GM23338 (cell line): ENCODE results near the gene FLT3. TPM values are rescaled to one million over a fixed set of nuclear protein-coding genes. Genes with fewer than 3 reads are reported as not detected.

Experiments used
- ATAC-seq: fragments of 200-7000 bp; cut with Tn5 transposase; 3 replicates; pipeline ENCODE4 v1.9.1; 2020
- DNase-seq: peaks from one replicate; pipeline ENCODE4 v3.0.0-alpha.2; 2015; ENCODE audit warnings: low spot score
- H2AFZ ChIP-seq: fragments of 200-600 bp; sonication (generic); 2 replicates; pipeline ENCODE4 v1.8.0; 2016; ENCODE audit warnings: antibody characterized with exemption, mild to moderate bottlenecking, moderate library complexity
- H3F3A ChIP-seq: fragments of 200-600 bp; sonication (generic); replicated peaks from 2 replicates; pipeline ENCODE4 v1.8.0; 2017; ENCODE audit warnings: antibody characterized with exemption, mixed run types, low read depth
- H3K27ac ChIP-seq: fragments of 200-600 bp; sonication (generic); 2 replicates; pipeline ENCODE4 v1.6.1; 2016; ENCODE audit warnings: low read depth
- H3K27me3 ChIP-seq: fragments of 200-600 bp; sonication (generic); 2 replicates; pipeline ENCODE4 v1.8.0; 2016; ENCODE audit warnings: mild to moderate bottlenecking, mixed run types, moderate library complexity; ENCODE audit not compliant: insufficient read depth
- H3K36me3 ChIP-seq: fragments of 200-600 bp; sonication (generic); 2 replicates; pipeline ENCODE4 v1.8.0; 2016; ENCODE audit warnings: mild to moderate bottlenecking; ENCODE audit not compliant: insufficient read depth
- H3K4me1 ChIP-seq: fragments of 200-600 bp; sonication (generic); 2 replicates; pipeline ENCODE4 v1.8.0; 2016; ENCODE audit warnings: mild to moderate bottlenecking, moderate library complexity; ENCODE audit not compliant: insufficient read depth
- H3K4me2 ChIP-seq: fragments of 200-600 bp; sonication (generic); 2 replicates; pipeline ENCODE4 v1.7.1; 2017; ENCODE audit warnings: mixed run types
- H3K4me3 ChIP-seq: fragments of 200-600 bp; sonication (generic); 2 replicates; pipeline ENCODE4 v1.6.1; 2016; ENCODE audit warnings: mixed run types
- H3K79me2 ChIP-seq: fragments of 200-600 bp; sonication (generic); replicated peaks from 2 replicates; pipeline ENCODE4 v1.8.0; 2017; ENCODE audit warnings: mild to moderate bottlenecking; ENCODE audit not compliant: insufficient read depth
- H3K9me2 ChIP-seq: fragments of 200-600 bp; sonication (generic); 2 replicates; pipeline ENCODE4 v1.8.0; 2017; ENCODE audit not compliant: insufficient read depth
- H4K20me1 ChIP-seq: fragments of 200-600 bp; sonication (generic); replicated peaks from 2 replicates; pipeline ENCODE4 v1.8.0; 2017; ENCODE audit warnings: mild to moderate bottlenecking; ENCODE audit not compliant: insufficient read depth
- H3K27ac Mint-ChIP-seq: 2 replicates; pipeline ENCODE4 v1.8.0; 2020; ENCODE audit warnings: inconsistent platforms, mild to moderate bottlenecking, moderate library complexity, mixed read lengths
- H3K27me3 Mint-ChIP-seq: 3 replicates; pipeline ENCODE4 v1.8.0; 2022; ENCODE audit warnings: low read depth, mild to moderate bottlenecking, moderate library complexity, mixed read lengths, inconsistent platforms; ENCODE audit not compliant: insufficient read depth, poor library complexity
- H3K36me3 Mint-ChIP-seq: 3 replicates; pipeline ENCODE4 v1.8.0; 2021; ENCODE audit warnings: low read depth, mild to moderate bottlenecking, inconsistent platforms, moderate library complexity, mixed read lengths
- H3K4me1 Mint-ChIP-seq: 3 replicates; pipeline ENCODE4 v1.8.0; 2020; ENCODE audit warnings: mild to moderate bottlenecking, inconsistent platforms, mixed read lengths
- H3K4me3 Mint-ChIP-seq: 3 replicates; pipeline ENCODE4 v1.8.0; 2021; ENCODE audit warnings: moderate library complexity, mild to moderate bottlenecking, inconsistent platforms, mixed read lengths
- H3K9me3 Mint-ChIP-seq: 3 replicates; pipeline ENCODE4 v1.8.0; 2020; ENCODE audit warnings: moderate library complexity, mild to moderate bottlenecking, inconsistent platforms, mixed read lengths
- EZH2 ChIP-seq: fragments of 200-600 bp; sonication (generic); IDR thresholded peaks from one replicate; pipeline ENCODE4 v1.8.0; 2017; ENCODE audit warnings: antibody characterized with exemption, mild to moderate bottlenecking, low read depth; ENCODE audit not compliant: unreplicated experiment
- EZH2phosphoT487 ChIP-seq: fragments of 200-600 bp; sonication (generic); IDR thresholded peaks from one replicate; pipeline ENCODE4 v1.8.1; 2018; ENCODE audit warnings: antibody characterized with exemption; ENCODE audit not compliant: unreplicated experiment
- JUNB ChIP-seq: IDR thresholded peaks from one replicate; pipeline ENCODE4 v1.6.1; 2016; ENCODE audit warnings: antibody characterized with exemption; ENCODE audit not compliant: unreplicated experiment
- NANOG ChIP-seq: IDR thresholded peaks from 2 replicates; pipeline ENCODE4 v1.6.1; 2016; ENCODE audit warnings: antibody characterized with exemption, borderline replicate concordance
- POLR2AphosphoS5 ChIP-seq: IDR thresholded peaks from 2 replicates; pipeline ENCODE4 v1.6.1; 2016; ENCODE audit warnings: antibody characterized with exemption, low read depth
- STAT1 ChIP-seq: IDR thresholded peaks from one replicate; pipeline ENCODE4 v1.6.1; 2016; ENCODE audit warnings: antibody characterized with exemption; ENCODE audit not compliant: unreplicated experiment
- ZNF331 ChIP-seq: fragments of 250-450 bp; sonication (Bioruptor Pico); IDR thresholded peaks from 2 replicates; pipeline ENCODE4 v1.5.0; 2020; ENCODE audit warnings: low read depth, mild to moderate bottlenecking, moderate library complexity
- ZNF462 ChIP-seq: fragments of 250-450 bp; sonication (Bioruptor Pico); IDR thresholded peaks from 2 replicates; pipeline ENCODE4 v1.5.0; 2020; ENCODE audit warnings: mild to moderate bottlenecking, moderate library complexity
- polyA plus RNA-seq: library from polyadenylated mRNA; unstranded; fragments of >200 nt; fragmentation: Nextera tagmentation; extraction: Ambion mirVana; gene quantifications from 2 replicates; pipeline ENCODE4 v1.2.1, GENCODE V29; 2016
- total RNA-seq: library from RNA; depleted of rRNA; stranded (reverse); fragments of >200 nt; shearing (Covaris generic); gene quantifications from 2 replicates; pipeline ENCODE4 v1.2.3, GENCODE V29; 2014
- TF ChIP-seq, protein P1 (sequence below): IDR thresholded peaks from 2 replicates; pipeline ENCODE4 v1.6.1; 2016; ENCODE audit warnings: antibody characterized with exemption

Gene FLT3
- total and polyA plus RNA-seq, 2 experiments from 2014 or later, result 0.17 to 0.44 TPM

GRCh38 chr13:27966641-27967202 is 133.7 kb downstream of the FLT3 start:
- H3K79me2 ChIP-seq, result no peaks in the 10 kb centered on the region
- H4K20me1 ChIP-seq, result peaks cover 35% of the 10 kb centered on the region
- DNase-seq (peak; percentile 82), ATAC-seq (peak; percentile 8)
- Mint-ChIP-seq H3K36me3 (no peaks in the 10 kb centered on the region; the same call in 2 of the 3 replicates), H3K4me1 (peaks cover 66% of the 10 kb centered on the region), H3K4me3 (peak overlapping the region; percentile 47; the same call in 1 of the 3 replicates), H3K9me3 (no peaks in the 10 kb centered on the region; the same call in 2 of the 3 replicates), H3K27ac (no peak overlapping the region), H3K27me3 (peaks cover 100% of the 10 kb centered on the region)
- H3K36me3 ChIP-seq, result no peaks in the 10 kb centered on the region; the same call in 1 of the 2 replicates
- H3K4me3 ChIP-seq, result peak overlapping the region; percentile 41
- peaks cover 100% of the 10 kb centered on the region for H3K27me3 ChIP-seq
- H3K9me2 ChIP-seq, result no peaks in the 10 kb centered on the region
- H3F3A ChIP-seq, result peaks cover 49% of the 10 kb centered on the region
- TF ChIP-seq EZH2phosphoT487 (peak; percentile 96), JUNB (no peak), EZH2 (peak; percentile 88), NANOG (no peak)
- TF ChIP-seq, protein P1, sequence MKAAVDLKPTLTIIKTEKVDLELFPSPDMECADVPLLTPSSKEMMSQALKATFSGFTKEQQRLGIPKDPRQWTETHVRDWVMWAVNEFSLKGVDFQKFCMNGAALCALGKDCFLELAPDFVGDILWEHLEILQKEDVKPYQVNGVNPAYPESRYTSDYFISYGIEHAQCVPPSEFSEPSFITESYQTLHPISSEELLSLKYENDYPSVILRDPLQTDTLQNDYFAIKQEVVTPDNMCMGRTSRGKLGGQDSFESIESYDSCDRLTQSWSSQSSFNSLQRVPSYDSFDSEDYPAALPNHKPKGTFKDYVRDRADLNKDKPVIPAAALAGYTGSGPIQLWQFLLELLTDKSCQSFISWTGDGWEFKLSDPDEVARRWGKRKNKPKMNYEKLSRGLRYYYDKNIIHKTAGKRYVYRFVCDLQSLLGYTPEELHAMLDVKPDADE, result no peak
- H2AFZ ChIP-seq, result no peak overlapping the region
- peaks cover 67% of the 10 kb centered on the region for H3K4me1 ChIP-seq
- peak overlapping the region; percentile 73 for H3K4me2 ChIP-seq
- H3K27ac ChIP-seq, result no peak overlapping the region

DNA sequence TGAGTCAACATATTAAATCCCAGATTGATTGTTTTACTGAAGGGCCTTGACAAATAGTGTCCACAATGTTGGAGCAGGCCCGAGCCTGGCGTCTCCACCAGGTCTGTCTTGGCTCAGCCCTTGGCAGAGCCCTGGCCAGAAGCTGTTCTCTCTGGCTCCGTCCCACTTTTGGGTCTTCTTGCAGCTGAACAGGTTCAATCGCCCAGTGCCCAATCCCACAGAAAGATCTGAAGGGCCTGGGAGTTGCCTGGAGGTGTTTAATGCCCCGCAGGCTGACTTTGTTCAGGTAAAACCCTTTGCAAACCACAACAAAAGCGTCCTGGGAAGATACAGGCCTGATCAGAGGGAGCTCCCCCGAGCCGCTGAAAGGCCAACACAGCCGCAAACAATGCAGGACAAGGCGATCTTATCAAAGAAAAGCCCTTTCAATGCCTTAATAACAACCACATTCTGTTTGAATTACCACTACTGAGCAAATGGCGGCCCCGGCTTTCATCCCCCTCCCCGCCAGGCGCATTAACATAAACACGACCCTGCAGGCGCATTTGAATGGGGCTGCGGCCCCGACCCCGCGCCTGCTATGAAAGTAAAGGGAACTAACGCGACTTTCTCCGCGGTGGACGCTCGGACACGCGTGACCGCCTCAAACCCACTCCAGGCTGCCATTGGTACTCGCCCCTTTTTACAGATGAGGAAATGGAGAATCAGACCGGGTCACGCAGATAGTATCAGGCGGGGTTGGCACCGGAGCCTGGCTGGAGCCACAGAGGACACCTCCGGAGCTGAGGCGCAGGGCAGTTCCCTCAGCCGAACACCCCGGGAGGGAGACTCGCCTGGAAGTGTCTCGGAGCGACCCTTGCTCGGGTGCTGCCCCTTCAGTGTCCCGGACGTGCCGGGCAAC is 134.4 kb downstream of the FLT3 start:
- Histone ChIP-seq H3K4me1 (peaks cover 71% of the 10 kb centered on the region), H3K27ac (no peak overlapping the region), H3K4me2 (peak overlapping the region; percentile 73), H2AFZ (no peak overlapping the region), H3K4me3 (peak overlapping the region; percentile 41), H3K36me3 (no peaks in the 10 kb centered on the region; the same call in 1 of the 2 replicates), H3F3A (peaks cover 50% of the 10 kb centered on the region), H3K79me2 (no peaks in the 10 kb centered on the region), H4K20me1 (peaks cover 35% of the 10 kb centered on the region), H3K27me3 (peaks cover 100% of the 10 kb centered on the region), H3K9me2 (no peaks in the 10 kb centered on the region)
- Mint-ChIP-seq H3K36me3 (no peaks in the 10 kb centered on the region; the same call in 2 of the 3 replicates), H3K27ac (no peak overlapping the region), H3K9me3 (no peaks in the 10 kb centered on the region; the same call in 2 of the 3 replicates), H3K4me3 (peak overlapping the region; percentile 47), H3K27me3 (peaks cover 100% of the 10 kb centered on the region), H3K4me1 (peaks cover 64% of the 10 kb centered on the region)
- peak; percentile 36 for ATAC-seq
- TF ChIP-seq STAT1, result no peak
- TF ChIP-seq ZNF331 (CRISPR knock-in tag), result no peak
- TF ChIP-seq EZH2phosphoT487, result peak; percentile 62
- peak; percentile 89 for TF ChIP-seq NANOG
- TF ChIP-seq EZH2, result peak; percentile 67
- no peak for TF ChIP-seq ZNF462 (CRISPR knock-in tag)
- TF ChIP-seq, protein P1, result no peak
- peak; percentile 27; the same call in 1 of the 2 replicates for TF ChIP-seq POLR2AphosphoS5
- DNase-seq, result peak; percentile 93
